ENCODE measurements around the gene MYOZ1.

The MYOZ1 gene

DNA sequence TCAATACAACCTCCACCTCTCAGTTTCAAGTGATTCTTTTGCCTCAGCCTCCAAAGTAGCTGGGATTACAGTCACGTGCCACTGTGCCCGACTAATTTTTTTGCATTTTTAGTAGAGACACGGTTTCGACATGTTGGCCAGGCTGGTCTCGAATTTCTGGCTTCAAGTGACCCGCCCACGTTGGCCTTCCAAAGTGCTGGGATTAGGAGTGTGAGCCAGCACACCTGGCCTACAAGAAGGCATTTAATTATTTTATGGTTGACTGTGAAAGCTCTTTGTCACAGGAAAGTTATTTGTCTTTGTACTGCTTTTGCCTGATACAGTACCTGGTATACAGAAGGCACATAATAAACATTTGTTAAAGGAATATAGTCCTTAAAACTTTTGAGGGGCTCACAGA is 12.9 kb downstream of the MYOZ1 start:
- TF ChIP-seq EZH2phosphoT487 (IDR thresholded peaks at IDR 0.05; ENCODE audit: low read depth), result no peak
- TF ChIP-seq, protein P1, sequence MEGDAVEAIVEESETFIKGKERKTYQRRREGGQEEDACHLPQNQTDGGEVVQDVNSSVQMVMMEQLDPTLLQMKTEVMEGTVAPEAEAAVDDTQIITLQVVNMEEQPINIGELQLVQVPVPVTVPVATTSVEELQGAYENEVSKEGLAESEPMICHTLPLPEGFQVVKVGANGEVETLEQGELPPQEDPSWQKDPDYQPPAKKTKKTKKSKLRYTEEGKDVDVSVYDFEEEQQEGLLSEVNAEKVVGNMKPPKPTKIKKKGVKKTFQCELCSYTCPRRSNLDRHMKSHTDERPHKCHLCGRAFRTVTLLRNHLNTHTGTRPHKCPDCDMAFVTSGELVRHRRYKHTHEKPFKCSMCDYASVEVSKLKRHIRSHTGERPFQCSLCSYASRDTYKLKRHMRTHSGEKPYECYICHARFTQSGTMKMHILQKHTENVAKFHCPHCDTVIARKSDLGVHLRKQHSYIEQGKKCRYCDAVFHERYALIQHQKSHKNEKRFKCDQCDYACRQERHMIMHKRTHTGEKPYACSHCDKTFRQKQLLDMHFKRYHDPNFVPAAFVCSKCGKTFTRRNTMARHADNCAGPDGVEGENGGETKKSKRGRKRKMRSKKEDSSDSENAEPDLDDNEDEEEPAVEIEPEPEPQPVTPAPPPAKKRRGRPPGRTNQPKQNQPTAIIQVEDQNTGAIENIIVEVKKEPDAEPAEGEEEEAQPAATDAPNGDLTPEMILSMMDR (IDR thresholded peaks at IDR 0.05; ENCODE audit: low read depth, low read length), result no peak
- H3K36me3 ChIP-seq (replicated peaks; ENCODE audit: low read depth, low read length), result no peaks in the 10 kb centered on the region
- H2AFZ ChIP-seq (ENCODE audit: low read depth, low read length), result no peak overlapping the region
- H3K9me3 ChIP-seq (ENCODE audit: insufficient read depth, low read length), result no peaks in the 10 kb centered on the region
- no peak overlapping the region for H3K27ac ChIP-seq (ENCODE audit: low read length)
- no peak overlapping the region for H3K4me3 ChIP-seq (ENCODE audit: low read length)
- peaks cover 7% of the 10 kb centered on the region for H3K79me2 ChIP-seq (ENCODE audit: low read length)
- H3K9ac ChIP-seq (ENCODE audit: low read length), result no peak overlapping the region
- H3K27me3 ChIP-seq (ENCODE audit: low read depth, low read length), result no peaks in the 10 kb centered on the region
- no peak overlapping the region for H3K4me2 ChIP-seq (ENCODE audit: low read length)
- H3K4me1 ChIP-seq (ENCODE audit: low read length), result peaks cover 4% of the 10 kb centered on the region; the same call in 1 of the 2 replicates
- H4K20me1 ChIP-seq (ENCODE audit: insufficient read depth, low read length), result no peaks in the 10 kb centered on the region

DNA sequence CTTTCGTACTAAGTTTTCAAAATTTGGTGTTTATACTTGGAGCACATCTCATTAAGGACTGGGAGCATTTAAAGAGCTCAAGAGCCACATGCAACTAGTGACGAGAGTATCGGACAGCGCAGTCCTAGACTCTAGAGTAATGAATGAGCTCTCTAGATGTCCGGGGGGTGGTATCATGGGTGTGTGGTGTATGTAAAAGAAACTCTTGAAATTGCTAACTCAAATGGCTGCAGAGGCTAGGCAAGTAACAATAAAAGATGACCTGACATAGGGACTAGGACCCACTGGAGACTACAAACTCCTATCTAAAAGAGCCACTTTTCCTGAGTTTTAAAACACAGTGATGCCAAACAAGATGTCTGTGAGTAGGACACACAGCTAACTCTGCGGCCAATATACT is 14.0 kb downstream of the MYOZ1 start:
- H3K4me2 ChIP-seq (ENCODE audit: low read length), result no peak overlapping the region
- H3K4me3 ChIP-seq (ENCODE audit: low read length), result no peak overlapping the region
- H3K79me2 ChIP-seq (ENCODE audit: low read length), result peaks cover 7% of the 10 kb centered on the region
- no peaks in the 10 kb centered on the region for H4K20me1 ChIP-seq (ENCODE audit: insufficient read depth, low read length)
- no peaks in the 10 kb centered on the region for H3K27me3 ChIP-seq (ENCODE audit: low read depth, low read length)
- TF ChIP-seq, protein P1 (IDR thresholded peaks at IDR 0.05; ENCODE audit: low read depth, low read length), result no peak
- TF ChIP-seq EZH2phosphoT487 (IDR thresholded peaks at IDR 0.05; ENCODE audit: low read depth), result no peak
- H3K4me1 ChIP-seq (ENCODE audit: low read length), result peaks cover 4% of the 10 kb centered on the region; the same call in 1 of the 2 replicates
- H2AFZ ChIP-seq (ENCODE audit: low read depth, low read length), result no peak overlapping the region
- no peak overlapping the region for H3K9ac ChIP-seq (ENCODE audit: low read length)
- H3K36me3 ChIP-seq (replicated peaks; ENCODE audit: low read depth, low read length), result no peaks in the 10 kb centered on the region
- H3K9me3 ChIP-seq (ENCODE audit: insufficient read depth, low read length), result no peaks in the 10 kb centered on the region
- no peak overlapping the region for H3K27ac ChIP-seq (ENCODE audit: low read length)

DNA sequence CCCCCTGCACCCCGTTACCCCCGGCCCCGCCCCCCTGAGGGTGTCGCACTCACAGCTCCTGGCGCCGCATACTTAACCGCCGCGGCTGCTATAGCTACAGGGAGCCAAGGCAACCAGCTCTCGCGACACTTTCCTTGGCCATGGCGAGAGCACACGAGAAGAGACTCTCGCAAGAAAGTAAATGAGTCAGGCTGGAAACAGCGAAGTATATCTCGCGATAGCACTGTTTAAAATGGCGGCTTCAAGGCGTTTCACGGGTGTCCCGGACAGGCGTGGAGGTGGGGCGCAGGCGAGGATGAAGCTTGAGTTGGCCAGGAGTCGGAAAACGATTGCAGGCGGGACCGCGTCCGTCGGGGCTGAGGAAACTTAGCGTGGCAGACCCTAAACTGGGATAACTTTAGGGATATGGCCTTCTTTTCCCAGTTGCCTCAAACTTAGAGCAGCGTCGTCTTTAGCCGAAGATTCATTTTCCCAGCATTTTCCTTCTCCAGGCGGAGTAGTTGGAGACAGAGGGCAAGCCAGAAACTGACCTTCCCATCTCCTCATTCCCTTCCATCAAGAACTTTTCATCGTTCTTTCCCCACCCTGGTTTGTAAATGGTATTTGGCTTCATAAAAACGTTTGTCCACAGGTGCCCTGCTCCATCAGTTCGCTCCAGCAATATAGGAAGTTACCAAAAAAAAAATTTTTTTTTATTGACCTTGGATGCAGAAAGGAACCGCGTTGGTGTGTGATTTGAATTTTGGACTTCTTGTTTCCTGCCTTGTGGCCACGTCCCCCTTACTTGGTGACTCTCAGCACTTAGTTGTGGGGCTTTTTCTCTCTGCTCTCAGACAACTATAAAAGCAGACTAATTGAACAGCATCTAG is 15.2 kb downstream of the MYOZ1 start:
- Histone ChIP-seq H3K4me3 (ENCODE audit: low read length) (peak overlapping the region; percentile 89), H3K4me2 (ENCODE audit: low read length) (peak overlapping the region; percentile 73), H3K27ac (ENCODE audit: low read length) (peak overlapping the region; percentile 43), H3K9ac (ENCODE audit: low read length) (peak overlapping the region; percentile 80), H3K27me3 (ENCODE audit: low read depth, low read length) (no peaks in the 10 kb centered on the region), H3K9me3 (ENCODE audit: insufficient read depth, low read length) (no peaks in the 10 kb centered on the region), H3K36me3 (replicated peaks; ENCODE audit: low read depth, low read length) (no peaks in the 10 kb centered on the region), H4K20me1 (ENCODE audit: insufficient read depth, low read length) (no peaks in the 10 kb centered on the region), H3K4me1 (ENCODE audit: low read length) (peaks cover 4% of the 10 kb centered on the region; the same call in 1 of the 2 replicates), H3K79me2 (ENCODE audit: low read length) (peaks cover 7% of the 10 kb centered on the region), H2AFZ (ENCODE audit: low read depth, low read length) (peak overlapping the region; percentile 89; the same call in 1 of the 2 replicates)
- TF ChIP-seq, protein P1 (IDR thresholded peaks at IDR 0.05; ENCODE audit: low read depth, low read length), result no peak
- no peak for TF ChIP-seq EZH2phosphoT487 (IDR thresholded peaks at IDR 0.05; ENCODE audit: low read depth)

GRCh38 chr10:73625004-73625883 is 16.0 kb downstream of the MYOZ1 start:
- H3K9me3 ChIP-seq (ENCODE audit: insufficient read depth, low read length), result no peaks in the 10 kb centered on the region
- H3K4me2 ChIP-seq (ENCODE audit: low read length), result peak overlapping the region; percentile 73
- peaks cover 4% of the 10 kb centered on the region; the same call in 1 of the 2 replicates for H3K4me1 ChIP-seq (ENCODE audit: low read length)
- no peaks in the 10 kb centered on the region for H3K36me3 ChIP-seq (replicated peaks; ENCODE audit: low read depth, low read length)
- H3K79me2 ChIP-seq (ENCODE audit: low read length), result peaks cover 7% of the 10 kb centered on the region
- no peaks in the 10 kb centered on the region for H4K20me1 ChIP-seq (ENCODE audit: insufficient read depth, low read length)
- peak overlapping the region; percentile 79 for H2AFZ ChIP-seq (ENCODE audit: low read depth, low read length)
- H3K27me3 ChIP-seq (ENCODE audit: low read depth, low read length), result no peaks in the 10 kb centered on the region
- TF ChIP-seq EZH2phosphoT487 (IDR thresholded peaks at IDR 0.05; ENCODE audit: low read depth), result no peak
- TF ChIP-seq, protein P1 (IDR thresholded peaks at IDR 0.05; ENCODE audit: low read depth, low read length), result no peak
- peak overlapping the region; percentile 61 for H3K9ac ChIP-seq (ENCODE audit: low read length)
- no peak overlapping the region for H3K27ac ChIP-seq (ENCODE audit: low read length)
- H3K4me3 ChIP-seq (ENCODE audit: low read length), result peak overlapping the region; percentile 89
